Activated CD4-positive, alpha-beta T cell treated with anti-CD3 and anti-CD28 coated beads, Interleukin-2, Interleukin-6, amounts not matched to agents 100 ng/mL and 50 ng/mL, durations not matched to agents 16 hours and 8 hours (primary cell): ENCODE results near the gene AUTS2.

Source experiments
- DNase-seq: peaks from one replicate; pipeline ENCODE4 v3.0.0-alpha.2; 2020

AUTS2 gene

GRCh38 chr7:70044981-70045380, 446.7 kb downstream of the AUTS2 start:
- no peak for DNase-seq

GRCh38 chr7:70047384-70047783, 449.1 kb downstream of the AUTS2 start:
- DNase-seq = no peak

- no peak for DNase-seq
These were observed 449.7 kb downstream of the AUTS2 start for GRCh38 chr7:70047891-70048448.

GRCh38 chr7:70051726-70052125, 453.5 kb downstream of the AUTS2 start:
- DNase-seq = no peak

- DNase-seq = no peak
These were observed 454.4 kb downstream of the AUTS2 start for GRCh38 chr7:70052691-70053090.

GRCh38 chr7:70053421-70053820, 455.1 kb downstream of the AUTS2 start:
- DNase-seq = no peak

GRCh38 chr7:70053989-70054388, 455.7 kb downstream of the AUTS2 start:
- no peak for DNase-seq

GRCh38 chr7:70056363-70056762, 458.1 kb downstream of the AUTS2 start:
- DNase-seq = no peak

- no peak for DNase-seq
These were observed 462.2 kb downstream of the AUTS2 start for GRCh38 chr7:70060298-70061068.

GRCh38 chr7:70063371-70063770, 465.1 kb downstream of the AUTS2 start:
- DNase-seq = no peak

GRCh38 chr7:70063927-70064326, 465.7 kb downstream of the AUTS2 start:
- no peak for DNase-seq

GRCh38 chr7:70066844-70067243, 468.6 kb downstream of the AUTS2 start:
- no peak for DNase-seq

GRCh38 chr7:70068531-70068930, 470.3 kb downstream of the AUTS2 start:
- no peak for DNase-seq

GRCh38 chr7:70069977-70070376, 471.7 kb downstream of the AUTS2 start:
- DNase-seq = no peak

- DNase-seq = no peak
These were observed 473.5 kb downstream of the AUTS2 start for GRCh38 chr7:70071766-70072165.

GRCh38 chr7:70072220-70072619, 473.9 kb downstream of the AUTS2 start:
- no peak for DNase-seq

GRCh38 chr7:70076325-70076724, 478.1 kb downstream of the AUTS2 start:
- DNase-seq = no peak

GRCh38 chr7:70082099-70082611, 483.9 kb downstream of the AUTS2 start:
- no peak for DNase-seq

GRCh38 chr7:70091362-70091761, 493.1 kb downstream of the AUTS2 start:
- no peak for DNase-seq

GRCh38 chr7:70092314-70093204, 494.3 kb downstream of the AUTS2 start:
- no peak for DNase-seq

- no peak for DNase-seq
These were observed 495.1 kb downstream of the AUTS2 start for GRCh38 chr7:70093205-70093904.

GRCh38 chr7:70094831-70095230, 496.6 kb downstream of the AUTS2 start:
- DNase-seq = no peak

- no peak for DNase-seq
These were observed 499.4 kb downstream of the AUTS2 start for GRCh38 chr7:70097645-70098044.
